H9 (cell line): ENCODE results near the gene FLACC1. TPM values are rescaled to one million over a fixed set of nuclear protein-coding genes. Genes with fewer than 3 reads are reported as not detected.

Experiments used
- DNase-seq: peaks from one replicate; pipeline ENCODE4 v3.0.0-alpha.2; 2017
- H2AFZ ChIP-seq: one replicate; pipeline ENCODE4 v1.6.1; 2013; ENCODE audit warnings: mild to moderate bottlenecking, low read length, control low read depth, moderate library complexity
- H2AK5ac ChIP-seq: 2 replicates; pipeline ENCODE4 v1.6.1; 2013; ENCODE audit warnings: low read length, control low read depth, mixed read lengths; ENCODE audit not compliant: insufficient read length
- H2BK120ac ChIP-seq: one replicate; pipeline ENCODE4 v1.6.1; 2013; ENCODE audit warnings: low read depth, mild to moderate bottlenecking, low read length, control low read depth, inconsistent platforms; ENCODE audit not compliant: poor library complexity, severe bottlenecking
- H2BK12ac ChIP-seq: 2 replicates; pipeline ENCODE4 v1.6.1; 2013; ENCODE audit warnings: low read length, control low read depth, mixed read lengths, low read depth; ENCODE audit not compliant: insufficient read length
- H2BK15ac ChIP-seq: 2 replicates; pipeline ENCODE4 v1.6.1; 2013; ENCODE audit warnings: low read depth, low read length, control low read depth
- H2BK20ac ChIP-seq: one replicate; pipeline ENCODE4 v1.6.1; 2013; ENCODE audit warnings: low read depth, mild to moderate bottlenecking, low read length, control low read depth, inconsistent platforms; ENCODE audit not compliant: poor library complexity, severe bottlenecking
- H2BK5ac ChIP-seq: 2 replicates; pipeline ENCODE4 v1.6.1; 2013; ENCODE audit warnings: low read length, control low read depth, mixed read lengths; ENCODE audit not compliant: insufficient read length
- H3K14ac ChIP-seq: 2 replicates; pipeline ENCODE4 v1.6.1; 2013; ENCODE audit warnings: low read length, control low read depth; ENCODE audit not compliant: insufficient read depth
- H3K18ac ChIP-seq: 2 replicates; pipeline ENCODE4 v1.6.1; 2013; ENCODE audit warnings: low read depth, mild to moderate bottlenecking, mixed read lengths, low read length, control low read depth; ENCODE audit not compliant: insufficient read length
- H3K23ac ChIP-seq: 2 replicates; pipeline ENCODE4 v1.6.1; 2013; ENCODE audit warnings: low read length, control low read depth, mixed read lengths, low read depth; ENCODE audit not compliant: insufficient read length
- H3K23me2 ChIP-seq: 2 replicates; pipeline ENCODE4 v1.6.1; 2013; ENCODE audit warnings: low read depth, mild to moderate bottlenecking, mixed read lengths, low read length, control low read depth; ENCODE audit not compliant: insufficient read length, poor library complexity, severe bottlenecking
- H3K27ac ChIP-seq: 2 replicates; pipeline ENCODE4 v1.5.1; 2013; ENCODE audit warnings: low read length, control low read depth, mixed read lengths, low read depth; ENCODE audit not compliant: insufficient read length
- H3K27me3 ChIP-seq: 2 replicates; pipeline ENCODE4 v1.6.1; 2013; ENCODE audit warnings: low read length, control low read depth, inconsistent platforms; ENCODE audit not compliant: insufficient read depth
- H3K4ac ChIP-seq: 2 replicates; pipeline ENCODE4 v1.6.1; 2013; ENCODE audit warnings: low read depth, mild to moderate bottlenecking, control low read depth, inconsistent platforms, low read length, moderate library complexity
- H3K4me1 ChIP-seq: 2 replicates; pipeline ENCODE4 v1.6.1; 2013; ENCODE audit warnings: low read length, control low read depth, inconsistent platforms; ENCODE audit not compliant: insufficient read depth
- H3K4me2 ChIP-seq: 2 replicates; pipeline ENCODE4 v1.6.1; 2013; ENCODE audit warnings: low read length, control low read depth, mixed read lengths; ENCODE audit not compliant: insufficient read length, insufficient read depth
- H3K56ac ChIP-seq: 2 replicates; pipeline ENCODE4 v1.6.1; 2013; ENCODE audit warnings: low read depth, mild to moderate bottlenecking, mixed read lengths, low read length, control low read depth; ENCODE audit not compliant: insufficient read length
- H3K79me1 ChIP-seq: 2 replicates; pipeline ENCODE4 v1.6.1; 2013; ENCODE audit warnings: low read depth, mild to moderate bottlenecking, moderate library complexity, low read length, control low read depth, inconsistent platforms; ENCODE audit not compliant: insufficient read depth, poor library complexity, severe bottlenecking
- H3K79me2 ChIP-seq: 2 replicates; pipeline ENCODE4 v1.6.1; 2013; ENCODE audit warnings: low read length, control low read depth, inconsistent platforms; ENCODE audit not compliant: insufficient read depth
- H3K9ac ChIP-seq: 2 replicates; pipeline ENCODE4 v1.6.1; 2013; ENCODE audit warnings: low read length, control low read depth, mixed read lengths; ENCODE audit not compliant: insufficient read length; ENCODE audit errors: extremely low read depth
- H3K9me3 ChIP-seq: one replicate; pipeline ENCODE4 v1.6.1; 2013; ENCODE audit warnings: low read depth, low read length, inconsistent platforms; ENCODE audit not compliant: control insufficient read depth
- H3T11ph ChIP-seq: one replicate; pipeline ENCODE4 v1.6.1; 2013; ENCODE audit warnings: mild to moderate bottlenecking, low read length, control low read depth, inconsistent platforms
- H4K20me1 ChIP-seq: one replicate; pipeline ENCODE4 v1.6.1; 2013; ENCODE audit not compliant: control insufficient read depth, insufficient read length, insufficient read depth
- H4K5ac ChIP-seq: 2 replicates; pipeline ENCODE4 v1.6.1; 2013; ENCODE audit warnings: low read depth, mild to moderate bottlenecking, mixed read lengths, low read length, control low read depth; ENCODE audit not compliant: insufficient read length
- H4K8ac ChIP-seq: replicated peaks from 2 replicates; pipeline ENCODE4 v1.6.1; 2013; ENCODE audit warnings: low read length, control low read depth, mixed read lengths, low read depth; ENCODE audit not compliant: insufficient read length
- H4K91ac ChIP-seq: 2 replicates; pipeline ENCODE4 v1.6.1; 2013; ENCODE audit warnings: low read depth, mild to moderate bottlenecking, moderate library complexity, mixed read lengths, low read length, control low read depth; ENCODE audit not compliant: insufficient read length
- H3K27ac Mint-ChIP-seq, 3 experiments: 2 replicates in 2 of 3; 3 replicates in 1 of 3; pipeline ENCODE4 v1.8.0; 2020 to 2021; ENCODE audit warnings: mixed read lengths in 3 of 3, mild to moderate bottlenecking in 1 of 3, moderate library complexity in 1 of 3
- H3K27me3 Mint-ChIP-seq: 2 replicates; pipeline ENCODE4 v1.8.0; 2021; ENCODE audit warnings: low read depth, mild to moderate bottlenecking, moderate library complexity, mixed read lengths
- H3K36me3 Mint-ChIP-seq, 3 experiments: 2 replicates in 2 of 3; 3 replicates in 1 of 3; pipeline ENCODE4 v1.8.0; 2020 to 2021; ENCODE audit warnings: low read depth in 3 of 3, mixed read lengths in 3 of 3; ENCODE audit not compliant: insufficient read depth in 1 of 3
- H3K4me1 Mint-ChIP-seq, 2 experiments: 2 replicates each; pipeline ENCODE4 v1.8.0; 2020; ENCODE audit warnings: mixed read lengths in 2 of 2
- H3K4me3 Mint-ChIP-seq, 2 experiments: 2 replicates in 1 of 2; 3 replicates in 1 of 2; pipeline ENCODE4 v1.8.0; 2020 to 2021; ENCODE audit warnings: mild to moderate bottlenecking in 2 of 2, mixed read lengths in 2 of 2, moderate library complexity in 1 of 2
- H3K9me3 Mint-ChIP-seq, 2 experiments: 2 replicates in 1 of 2; 3 replicates in 1 of 2; pipeline ENCODE4 v1.8.0; 2020; ENCODE audit warnings: mild to moderate bottlenecking in 2 of 2, mixed read lengths in 2 of 2, moderate library complexity in 1 of 2
- CTCF ChIP-seq: fragments of 200-600 bp; sonication (generic); conservative IDR thresholded peaks from 3 replicates; pipeline ENCODE4 v1.8.0; 2021; ENCODE audit warnings: antibody characterized with exemption, mild to moderate bottlenecking
- WGBS: extraction: QIAGEN DNeasy Blood & Tissue Kit; methylation state at CpG from one replicate; pipeline ENCODE4 v1.1.7; 2013; ENCODE audit warnings: missing lambda C conversion rate, low lambda C conversion rate, mixed read lengths; ENCODE audit not compliant: insufficient read length; ENCODE audit errors: extremely low coverage; 5-methylcytosine and 5-hydroxymethylcytosine counted together
- total RNA-seq: library from RNA; stranded (reverse); gene quantifications from 2 replicates; pipeline ENCODE4 v1.2.1, GENCODE V29; 2021

Gene FLACC1
- total RNA-seq, 1 experiment from 2014 or later = 0.42 TPM

- no peak for DNase-seq
- H4K20me1 ChIP-seq = no peaks in the 10 kb centered on the region
- H3K9me3 ChIP-seq = no peaks in the 10 kb centered on the region
- peaks cover 0 to 7% of the 10 kb centered on the region in 2 experiments; a peak in 3 of 4 replicates for H3K4me1 Mint-ChIP-seq
- no peak overlapping the region for H3K56ac ChIP-seq
- no peak overlapping the region for H2BK5ac ChIP-seq
- H3K4me1 ChIP-seq = no peaks in the 10 kb centered on the region
- H2AFZ ChIP-seq = no peak overlapping the region
- H3K27ac Mint-ChIP-seq = no peak overlapping the region
- no peak overlapping the region for H3T11ph ChIP-seq
- no peak overlapping the region for H2AK5ac ChIP-seq
- H2BK15ac ChIP-seq = no peak overlapping the region
- H2BK12ac ChIP-seq = no peak overlapping the region
- no peaks in the 10 kb centered on the region for H3K23me2 ChIP-seq
- H3K14ac ChIP-seq = no peak overlapping the region
- no peak overlapping the region for H4K91ac ChIP-seq
- no peaks in the 10 kb centered on the region; a peak in 1 of 5 replicates for H3K9me3 Mint-ChIP-seq
- H4K8ac ChIP-seq = no peak overlapping the region
- no peaks in the 10 kb centered on the region for H3K79me2 ChIP-seq
- no peaks in the 10 kb centered on the region for H3K79me1 ChIP-seq
- H3K4me2 ChIP-seq = no peak overlapping the region
- no peaks in the 10 kb centered on the region for H3K27me3 ChIP-seq
- no peak overlapping the region for H3K4me3 Mint-ChIP-seq
- H3K18ac ChIP-seq = no peak overlapping the region
- H3K9ac ChIP-seq = no peak overlapping the region
- no peak overlapping the region for H3K27ac ChIP-seq
- no peak overlapping the region for H2BK120ac ChIP-seq
- no CpG with 5 or more reads among the region's 4 CpGs for WGBS
- H4K5ac ChIP-seq = no peak overlapping the region
- no peak overlapping the region for H3K23ac ChIP-seq
- no peaks in the 10 kb centered on the region for H3K27me3 Mint-ChIP-seq
- no peak overlapping the region for H3K4ac ChIP-seq
- TF ChIP-seq CTCF = no peak
- no peaks in the 10 kb centered on the region for H3K36me3 Mint-ChIP-seq
- no peak overlapping the region for H2BK20ac ChIP-seq
These were observed 6.3 kb downstream of the FLACC1 start for GRCh38 chr2:201350879-201351278.
